ENCODE results near the gene GPX4. TPM values are rescaled to one million over a fixed set of nuclear protein-coding genes. Genes with fewer than 3 reads are reported as not detected.

Gene GPX4
- polyA plus RNA-seq, 1 donor from 2014 or later = 713 TPM

GRCh38 chr19:1055028-1055425 lies 48.8 kb upstream of the GPX4 start:
- TF ChIP-seq POLR2AphosphoS5 (IDR thresholded peaks at IDR 0.05) (no peak), MXI1 (conservative IDR thresholded peaks at IDR 0.05; ENCODE audit: poor library complexity, severe bottlenecking) (no peak), TAF1 (IDR thresholded peaks at IDR 0.05; ENCODE audit: low read depth) (no peak), RAD21 (conservative IDR thresholded peaks at IDR 0.05) (no peak), EP300 (conservative IDR thresholded peaks at IDR 0.05; ENCODE audit: poor library complexity, severe bottlenecking) (no peak), CTCF (IDR thresholded peaks at IDR 0.05; ENCODE audit: poor library complexity, severe bottlenecking) (no peak), SMC3 (conservative IDR thresholded peaks at IDR 0.05; ENCODE audit: poor library complexity) (no peak)
- H4K20me1 ChIP-seq (ENCODE audit: insufficient read depth) = no peaks in the 10 kb centered on the region
- no peaks in the 10 kb centered on the region for H3K27me3 ChIP-seq (ENCODE audit: insufficient read depth, low read depth, low read length)
- H3K9me2 ChIP-seq (ENCODE audit: insufficient read depth, low read length) = no peaks in the 10 kb centered on the region
- H3K36me3 ChIP-seq (ENCODE audit: insufficient read depth, low read length) = peaks cover 12% of the 10 kb centered on the region
- H3K9me3 ChIP-seq (ENCODE audit: low read length) = peaks cover 28% of the 10 kb centered on the region
- H3K9ac ChIP-seq (ENCODE audit: low read length) = no peak overlapping the region
- H3K79me2 ChIP-seq (replicated peaks; ENCODE audit: insufficient read depth, low read length) = no peaks in the 10 kb centered on the region
- no peak overlapping the region for H2AFZ ChIP-seq (ENCODE audit: low read depth, low read length)
- H3K4me2 ChIP-seq (ENCODE audit: low read length) = no peak overlapping the region
- no peak overlapping the region for H3K4me3 ChIP-seq (ENCODE audit: low read length)
- H3F3A ChIP-seq (ENCODE audit: insufficient read depth, low read length, poor library complexity, severe bottlenecking) = no peaks in the 10 kb centered on the region
- no peak overlapping the region for H3K27ac ChIP-seq (ENCODE audit: low read length)

- no peaks in the 10 kb centered on the region for H3F3A ChIP-seq (ENCODE audit: insufficient read depth, low read length, poor library complexity, severe bottlenecking)
- no peak overlapping the region for H3K4me2 ChIP-seq (ENCODE audit: low read length)
- no peak overlapping the region for H3K4me3 ChIP-seq (ENCODE audit: low read length)
- no peaks in the 10 kb centered on the region for H3K79me2 ChIP-seq (replicated peaks; ENCODE audit: insufficient read depth, low read length)
- no peaks in the 10 kb centered on the region for H3K27me3 ChIP-seq (ENCODE audit: insufficient read depth, low read depth, low read length)
- H3K9ac ChIP-seq (ENCODE audit: low read length) = no peak overlapping the region
- H4K20me1 ChIP-seq (ENCODE audit: insufficient read depth) = no peaks in the 10 kb centered on the region
- no peak overlapping the region for H3K27ac ChIP-seq (ENCODE audit: low read length)
- peaks cover 28% of the 10 kb centered on the region for H3K9me3 ChIP-seq (ENCODE audit: low read length)
- H2AFZ ChIP-seq (ENCODE audit: low read depth, low read length) = no peak overlapping the region
- TF ChIP-seq TAF1 (IDR thresholded peaks at IDR 0.05; ENCODE audit: low read depth) (no peak), RAD21 (conservative IDR thresholded peaks at IDR 0.05) (no peak), EP300 (conservative IDR thresholded peaks at IDR 0.05; ENCODE audit: poor library complexity, severe bottlenecking) (no peak), REST (IDR thresholded peaks at IDR 0.05; ENCODE audit: borderline replicate concordance) (no peak), SMC3 (conservative IDR thresholded peaks at IDR 0.05; ENCODE audit: poor library complexity) (no peak), EZH2 (IDR thresholded peaks at IDR 0.05; ENCODE audit: borderline replicate concordance, insufficient read depth, low read length, poor library complexity, severe bottlenecking) (no peak), POLR2AphosphoS5 (IDR thresholded peaks at IDR 0.05) (no peak), MXI1 (conservative IDR thresholded peaks at IDR 0.05; ENCODE audit: poor library complexity, severe bottlenecking) (no peak), CTCF (IDR thresholded peaks at IDR 0.05; ENCODE audit: poor library complexity, severe bottlenecking) (no peak)
- no peaks in the 10 kb centered on the region for H3K9me2 ChIP-seq (ENCODE audit: insufficient read depth, low read length)
- H3K36me3 ChIP-seq (ENCODE audit: insufficient read depth, low read length) = peaks cover 12% of the 10 kb centered on the region
These were observed 47.7 kb upstream of the GPX4 start for GRCh38 chr19:1055886-1056620.
